GM19324 (cell line): ENCODE results near the gene METTL15.
"Not testable (repeated sequence)": the region's sequence is repeated elsewhere in the genome, so short reads cannot be mapped to it uniquely, and the experiment has no call there.

Source experiments
- ATAC-seq: cut with Tn5 transposase; IDR thresholded peaks from one replicate; pipeline ENCODE4 v1.9.1; 2021; ENCODE audit warnings: mild to moderate bottlenecking, moderate library complexity; ENCODE audit not compliant: unreplicated experiment, low FRiP score

The METTL15 gene, protein sequence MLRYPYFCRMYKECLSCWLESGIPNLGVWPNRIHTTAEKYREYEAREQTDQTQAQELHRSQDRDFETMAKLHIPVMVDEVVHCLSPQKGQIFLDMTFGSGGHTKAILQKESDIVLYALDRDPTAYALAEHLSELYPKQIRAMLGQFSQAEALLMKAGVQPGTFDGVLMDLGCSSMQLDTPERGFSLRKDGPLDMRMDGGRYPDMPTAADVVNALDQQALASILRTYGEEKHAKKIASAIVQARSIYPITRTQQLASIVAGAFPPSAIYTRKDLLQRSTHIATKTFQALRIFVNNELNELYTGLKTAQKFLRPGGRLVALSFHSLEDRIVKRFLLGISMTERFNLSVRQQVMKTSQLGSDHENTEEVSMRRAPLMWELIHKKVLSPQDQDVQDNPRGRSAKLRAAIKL

DNA sequence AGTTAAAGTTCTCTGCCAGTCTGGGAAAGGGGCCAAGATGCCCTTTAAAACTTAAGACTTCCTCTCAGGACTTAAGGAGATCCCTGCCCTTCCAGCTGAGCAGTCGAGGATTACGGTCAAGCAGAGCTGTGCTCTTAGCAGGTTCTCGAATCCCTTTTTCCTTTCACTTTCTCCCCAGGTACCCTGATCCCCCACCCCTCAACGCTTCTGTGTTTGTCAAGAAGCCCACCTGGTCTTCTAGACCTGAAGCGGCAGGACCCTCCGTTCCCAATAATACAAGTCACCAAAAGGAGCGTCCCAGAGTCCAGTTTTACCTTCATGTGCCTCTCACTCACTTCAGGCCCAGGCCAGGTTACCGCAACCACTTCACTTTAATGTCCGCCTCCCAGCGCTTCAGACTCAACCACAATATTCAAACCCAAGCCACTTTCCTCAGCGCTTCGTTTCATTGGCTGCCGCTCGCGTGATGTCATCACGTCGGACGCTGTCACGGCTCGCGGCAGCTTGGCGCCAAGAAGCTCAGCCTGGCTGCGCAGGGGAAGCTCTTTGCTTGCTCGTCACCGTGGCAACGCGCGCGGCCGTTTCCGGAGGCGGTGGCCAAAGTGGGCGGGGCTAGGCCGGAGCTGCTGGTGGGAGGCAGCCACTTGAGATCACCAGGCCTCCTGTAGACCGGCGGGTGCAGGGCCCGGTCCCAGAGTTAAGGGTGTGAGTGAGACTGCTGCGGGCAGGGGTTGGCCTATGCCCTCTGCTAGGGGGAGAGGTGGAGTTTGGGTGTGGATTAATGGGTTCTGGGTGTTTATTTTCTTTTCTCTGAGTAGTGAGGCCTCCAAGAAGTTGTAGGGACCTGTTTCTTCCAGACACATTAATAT, at the start of gene METTL15, which contains the start of gene KIF18A:
Gene METTL15 (plus strand): TSS at position 639 of the 869 bp plus-strand sequence. CDS start 4,947 bp downstream, outside the sequence.
Gene KIF18A (minus strand): TSS at position 407 of the 869 bp plus-strand sequence. CDS start 10,209 bp downstream, outside the sequence.
- peak; percentile 97 for ATAC-seq

DNA sequence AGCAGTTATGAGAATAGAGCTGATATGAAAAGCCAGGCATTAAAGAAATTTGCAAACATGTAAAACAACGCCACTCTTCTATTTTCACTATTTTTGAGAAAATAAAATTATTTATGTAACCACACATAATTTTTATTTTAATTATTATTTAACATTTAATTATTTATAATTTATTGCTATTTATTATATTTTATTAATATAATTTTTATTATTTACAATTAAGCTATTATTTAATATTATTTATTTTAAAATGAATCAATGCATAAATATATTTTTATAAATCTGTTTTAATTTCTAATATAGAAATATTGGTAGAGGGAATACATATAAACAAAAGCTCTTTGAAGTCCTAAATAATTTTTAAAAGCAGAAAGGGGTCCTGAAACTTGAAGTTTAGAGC, 36.9 kb upstream of the METTL15 start:
- ATAC-seq: no peak

DNA sequence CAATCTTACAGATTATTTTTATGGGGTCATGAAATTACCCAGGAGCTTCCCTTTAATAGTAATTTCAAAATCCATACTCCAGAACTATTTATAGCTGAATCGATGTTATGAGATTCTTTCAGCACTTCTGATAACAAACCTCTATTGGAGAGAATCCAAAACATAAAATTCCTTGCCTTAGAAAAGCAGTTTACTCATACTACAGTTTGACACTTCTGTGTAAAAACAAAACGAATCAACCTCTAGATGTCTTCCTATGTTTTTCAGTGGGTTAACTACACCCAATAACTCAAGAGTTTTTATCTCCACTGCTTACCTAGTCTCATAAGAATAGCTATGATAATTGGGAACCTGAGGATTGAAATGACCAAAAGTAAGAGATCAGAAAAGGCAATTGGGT, 35.9 kb upstream of the METTL15 start:
- no peak for ATAC-seq

DNA sequence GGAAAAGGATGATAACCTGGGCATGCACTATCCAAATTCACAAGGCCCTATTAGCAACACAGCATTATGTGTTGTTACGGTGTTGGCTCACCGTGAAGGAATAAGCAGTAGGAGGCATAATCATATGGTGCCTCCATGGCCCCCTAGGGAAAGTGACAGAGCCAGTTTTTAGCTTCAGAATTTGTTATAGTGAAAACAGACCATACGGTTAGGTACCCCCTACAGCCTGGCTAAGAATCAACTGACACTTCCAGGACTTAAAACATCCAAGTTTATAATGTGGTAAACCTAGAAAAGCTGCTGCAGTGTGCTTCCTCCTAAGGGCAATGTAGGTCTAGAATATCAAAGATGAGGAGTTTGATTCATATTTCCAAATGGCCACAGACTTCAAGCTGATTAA, 30.7 kb upstream of the METTL15 start:
- ATAC-seq: no peak

DNA sequence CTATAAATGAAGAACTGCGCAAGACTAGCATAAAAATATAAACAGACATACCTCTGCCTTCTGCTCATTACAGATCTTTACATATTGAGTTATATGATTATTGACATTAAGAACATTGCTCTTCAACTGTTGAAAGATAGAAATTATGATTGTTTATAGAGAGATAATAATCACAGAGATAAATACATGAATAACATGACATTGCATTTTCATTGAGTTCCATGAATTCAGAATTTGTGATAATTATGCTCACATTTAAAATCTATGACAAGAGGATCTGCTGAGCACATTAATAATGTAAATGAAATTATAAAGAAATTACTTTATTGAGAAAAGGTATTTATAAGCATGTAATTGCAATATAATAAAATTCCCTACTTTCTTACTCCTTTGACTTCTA, 25.1 kb upstream of the METTL15 start:
- ATAC-seq: no peak

DNA sequence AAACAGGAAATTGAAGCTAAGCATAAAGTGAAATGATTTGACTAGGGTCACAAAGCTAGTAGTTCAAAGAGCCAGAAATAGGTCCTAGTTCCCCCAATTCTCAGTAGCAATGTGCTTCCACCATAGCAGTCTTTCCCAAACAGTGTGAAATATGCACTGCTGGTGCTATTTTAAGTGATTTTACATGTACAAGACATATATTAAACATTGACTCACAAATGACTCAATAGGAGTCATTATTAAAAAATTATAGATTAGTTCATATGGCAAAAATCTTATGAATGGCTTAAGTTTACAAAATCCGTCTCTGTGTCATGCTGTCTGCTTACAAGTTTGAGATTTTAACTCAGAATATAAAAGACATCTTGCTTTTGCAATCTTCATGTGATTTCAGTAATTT, 21.6 kb upstream of the METTL15 start:
- ATAC-seq: no peak

DNA sequence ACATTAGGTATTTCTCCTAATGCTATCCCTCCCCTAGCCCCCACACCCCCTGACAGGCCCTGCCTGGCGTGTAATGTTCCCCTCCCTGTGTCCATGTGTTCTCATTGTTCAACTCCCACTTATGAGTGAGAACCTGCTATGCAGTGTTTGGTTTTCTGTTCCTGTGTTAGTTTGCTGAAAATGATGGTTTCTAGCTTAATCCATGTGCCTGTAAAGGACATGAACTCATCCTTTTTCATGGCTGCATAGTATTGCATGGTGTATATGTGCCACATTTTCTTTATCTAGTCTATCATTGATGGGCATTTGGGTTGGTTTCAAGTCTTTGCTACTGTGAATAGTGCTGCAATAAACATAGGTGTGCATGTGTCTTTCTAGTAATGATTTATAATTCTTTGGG, 21.0 kb upstream of the METTL15 start:
- not testable (repeated sequence) for ATAC-seq

DNA sequence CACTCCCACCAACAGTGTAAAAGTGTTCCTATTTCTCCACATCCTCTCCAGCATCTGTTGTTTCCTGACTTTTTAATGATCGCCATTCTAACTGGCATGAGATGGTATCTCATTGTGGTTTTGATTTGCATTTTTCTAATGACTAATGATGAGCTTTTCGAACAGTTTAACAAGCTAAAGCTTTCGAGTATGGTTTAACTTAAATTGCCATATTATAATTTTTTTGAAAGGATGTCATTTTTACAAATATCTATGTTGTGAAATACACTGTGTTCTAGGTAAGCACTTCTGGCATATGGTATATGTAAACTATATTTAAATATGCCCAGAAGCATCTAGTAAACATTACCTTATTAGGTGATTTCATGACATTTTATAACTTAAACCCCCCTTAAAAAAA, 20.5 kb upstream of the METTL15 start:
- not testable (repeated sequence) for ATAC-seq

DNA sequence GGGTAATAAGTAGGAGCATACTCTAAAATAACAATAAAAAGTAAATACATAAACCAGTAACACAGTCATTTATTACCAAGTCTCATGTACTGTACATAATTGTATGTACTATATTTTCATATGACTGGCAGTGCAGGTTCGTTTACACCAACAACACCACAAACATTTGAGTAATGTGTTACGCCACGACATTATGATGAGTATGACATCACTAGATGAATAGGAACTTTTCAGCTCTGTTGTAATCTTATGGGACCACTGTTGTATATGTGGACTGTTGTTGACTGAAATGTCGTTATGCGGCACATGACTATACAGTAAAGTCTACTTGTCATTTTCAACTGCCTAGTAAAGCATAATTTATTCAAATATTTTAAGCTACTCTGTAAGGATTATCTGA, 18.8 kb upstream of the METTL15 start:
- ATAC-seq: no peak

DNA sequence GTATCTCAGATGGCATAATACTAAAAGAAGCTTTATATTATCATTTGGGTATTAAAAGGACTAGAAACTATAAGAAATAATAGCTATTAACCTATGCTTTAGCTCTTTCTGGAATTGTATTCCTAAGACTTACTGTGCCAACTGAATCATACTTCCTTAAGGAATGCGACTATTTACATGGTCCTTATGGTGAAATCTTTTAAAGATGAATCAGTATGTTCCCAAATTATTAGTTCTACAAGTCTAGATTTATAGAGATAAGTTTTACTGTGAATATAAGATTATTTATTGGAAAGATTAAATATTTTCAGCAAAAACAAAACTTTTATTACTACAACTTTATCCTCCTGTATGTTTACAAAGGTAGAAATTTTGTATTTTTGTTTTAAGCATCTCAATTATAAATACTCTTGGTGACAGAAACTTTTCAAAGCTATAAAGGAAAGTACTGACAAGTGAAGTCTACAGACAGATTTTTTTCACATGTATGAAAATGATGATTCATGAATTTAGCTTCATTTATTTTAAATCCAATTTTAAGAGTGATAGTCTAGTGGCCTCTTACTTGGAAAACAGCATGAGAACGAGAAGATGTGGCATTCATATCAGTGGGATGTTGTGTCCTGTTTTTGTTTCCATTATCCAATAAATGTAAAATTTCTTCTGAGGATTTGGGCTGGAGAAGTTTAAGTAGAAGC, 18.0 kb upstream of the METTL15 start:
- no peak for ATAC-seq

DNA sequence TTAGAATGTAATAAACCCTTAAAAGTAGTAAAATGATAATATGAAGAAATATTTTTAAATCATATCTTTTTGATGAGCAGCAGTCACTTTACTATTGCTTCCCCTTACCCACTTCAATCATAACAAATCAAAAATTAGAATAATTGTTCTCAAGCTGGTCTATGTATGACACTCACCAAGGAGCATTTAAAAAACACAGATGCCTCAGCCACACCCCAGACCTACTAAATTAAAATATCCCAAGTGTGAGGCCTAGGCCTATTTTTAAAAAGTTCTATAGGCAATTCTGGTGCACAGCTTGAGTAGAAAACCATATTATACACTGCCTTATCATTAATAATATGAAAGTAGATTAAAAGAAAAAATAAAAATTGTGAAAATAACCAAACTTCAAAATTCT, 15.4 kb upstream of the METTL15 start:
- ATAC-seq: no peak

DNA sequence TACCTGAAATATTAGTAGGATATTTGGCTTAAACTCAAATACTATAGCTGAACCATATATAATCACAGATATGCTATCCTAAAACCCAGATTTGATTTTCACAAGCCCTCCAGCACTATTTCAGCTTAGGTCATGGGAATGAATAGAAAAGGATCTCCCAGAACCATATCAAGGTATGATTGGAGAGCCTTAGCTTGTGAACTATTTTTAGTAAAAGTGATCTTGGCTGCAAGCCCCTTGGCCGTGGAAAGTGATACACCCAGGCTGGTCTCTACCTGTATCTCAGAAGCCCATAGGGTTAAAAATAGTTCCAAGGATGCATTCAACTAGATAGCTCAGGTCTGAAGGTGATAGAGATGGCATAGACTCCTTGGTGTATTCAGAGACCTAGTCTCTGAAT, 9.9 kb upstream of the METTL15 start:
- ATAC-seq: no peak

DNA sequence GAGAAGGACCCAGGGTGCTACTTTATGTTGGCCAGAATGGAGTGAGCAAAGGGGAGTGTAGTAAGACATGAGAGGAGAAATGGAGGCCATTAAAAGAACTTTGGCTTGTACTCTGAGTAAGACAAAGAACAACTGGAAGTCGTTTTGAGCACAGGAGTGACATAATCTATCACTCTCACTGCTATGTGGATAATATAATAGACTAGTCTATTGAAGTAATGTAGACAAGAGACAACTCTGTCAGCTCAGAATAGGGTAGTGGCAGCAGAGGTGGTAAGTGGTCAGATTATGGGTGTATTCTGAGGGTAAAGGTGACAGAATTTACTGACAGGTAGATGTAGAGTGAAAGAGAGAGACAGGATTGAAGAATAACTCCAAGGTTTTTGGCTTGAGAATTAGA, 8.5 kb upstream of the METTL15 start:
- ATAC-seq: no peak

DNA sequence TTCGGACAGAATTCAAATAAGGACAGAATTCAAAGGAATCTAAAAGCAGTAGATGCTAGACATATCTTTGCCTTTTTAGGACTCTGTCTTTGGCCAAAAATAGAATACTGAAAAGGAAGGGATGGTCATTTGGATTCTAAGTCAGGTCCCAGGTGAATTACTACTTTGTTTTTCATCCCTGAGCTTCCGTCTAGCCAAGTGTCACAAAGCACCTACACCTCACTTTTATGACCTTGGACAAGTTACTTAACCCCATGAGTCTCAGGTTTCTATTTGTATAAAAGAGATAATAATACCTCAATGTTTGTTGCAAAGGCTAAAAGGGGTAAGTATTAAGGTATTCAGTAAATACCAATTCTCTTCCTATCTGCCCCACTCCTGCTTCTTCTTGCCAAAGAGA, 7.5 kb upstream of the METTL15 start:
- no peak for ATAC-seq

DNA sequence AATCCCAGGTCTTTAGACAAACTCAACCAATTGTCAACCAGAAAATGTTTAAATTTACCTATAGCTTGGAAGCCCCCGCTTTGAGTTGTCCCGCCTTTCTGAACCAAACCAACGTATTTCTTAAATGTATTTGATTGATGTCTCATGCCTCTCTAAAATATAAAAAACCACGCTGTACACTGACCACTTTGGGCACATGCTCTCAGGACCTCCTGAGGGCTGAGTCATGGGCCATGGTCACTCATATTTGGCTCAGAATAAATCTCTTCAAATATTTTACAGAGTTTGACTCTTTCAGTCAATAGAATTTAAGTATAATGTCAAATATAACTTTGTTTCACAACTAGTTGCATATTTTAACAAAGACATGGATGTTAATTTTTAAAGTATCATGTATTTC, 5.9 kb upstream of the METTL15 start:
- not testable (repeated sequence) for ATAC-seq

DNA sequence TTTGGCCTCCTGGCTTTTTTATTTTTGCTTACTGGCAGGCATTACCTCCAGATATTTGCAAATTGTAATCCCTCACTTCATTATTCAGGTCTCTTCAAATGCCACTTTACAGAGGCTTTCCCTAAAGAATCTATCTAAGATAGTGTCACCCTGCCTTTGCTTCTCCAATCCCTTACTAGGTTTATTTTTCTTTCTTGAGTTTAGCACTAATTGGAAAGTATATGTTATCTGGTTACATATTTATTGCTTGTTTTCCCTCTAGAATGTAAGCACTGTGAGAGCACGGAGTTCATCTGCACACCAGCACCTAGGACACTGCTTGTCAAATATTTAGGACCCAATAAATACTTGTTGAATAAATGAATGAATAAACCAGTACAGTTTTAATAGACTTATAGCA, 3.8 kb upstream of the METTL15 start:
- ATAC-seq: no peak

DNA sequence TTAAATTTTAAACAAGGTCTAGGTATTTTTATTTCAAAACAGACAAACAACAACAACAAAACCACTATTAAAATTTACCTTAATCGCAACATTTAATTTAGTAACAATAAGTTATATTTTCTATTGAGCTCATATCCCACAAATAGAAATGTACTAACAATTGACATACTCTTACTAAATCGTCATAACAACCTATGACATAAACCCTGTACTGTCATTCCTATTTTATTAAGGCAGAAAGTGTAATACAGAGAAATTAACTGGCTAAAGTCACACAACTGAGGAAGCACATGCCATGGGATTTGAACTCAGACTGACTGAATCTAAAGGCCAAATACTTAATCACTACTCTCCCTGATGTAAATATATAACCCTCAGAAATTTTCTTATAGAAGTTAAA, 3.2 kb upstream of the METTL15 start:
- ATAC-seq: no peak

DNA sequence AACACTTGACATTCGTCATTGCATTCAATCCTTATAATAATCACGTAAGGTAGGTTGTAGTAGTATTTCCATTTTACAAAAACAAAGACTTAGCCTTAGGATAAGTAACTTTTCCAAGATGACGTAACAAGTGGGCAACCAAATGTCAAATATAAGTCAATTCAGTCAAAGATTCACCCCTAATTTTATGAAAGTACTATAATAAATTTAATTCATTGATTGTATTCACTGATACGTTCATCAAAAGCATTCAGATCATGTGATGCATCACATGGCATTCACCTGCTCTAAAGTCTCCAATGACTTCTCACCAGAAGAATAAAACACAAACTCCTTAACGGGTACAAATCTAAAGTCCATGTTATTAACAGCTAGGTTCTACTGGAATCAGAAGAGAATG, 2.3 kb upstream of the METTL15 start:
- no peak for ATAC-seq

DNA sequence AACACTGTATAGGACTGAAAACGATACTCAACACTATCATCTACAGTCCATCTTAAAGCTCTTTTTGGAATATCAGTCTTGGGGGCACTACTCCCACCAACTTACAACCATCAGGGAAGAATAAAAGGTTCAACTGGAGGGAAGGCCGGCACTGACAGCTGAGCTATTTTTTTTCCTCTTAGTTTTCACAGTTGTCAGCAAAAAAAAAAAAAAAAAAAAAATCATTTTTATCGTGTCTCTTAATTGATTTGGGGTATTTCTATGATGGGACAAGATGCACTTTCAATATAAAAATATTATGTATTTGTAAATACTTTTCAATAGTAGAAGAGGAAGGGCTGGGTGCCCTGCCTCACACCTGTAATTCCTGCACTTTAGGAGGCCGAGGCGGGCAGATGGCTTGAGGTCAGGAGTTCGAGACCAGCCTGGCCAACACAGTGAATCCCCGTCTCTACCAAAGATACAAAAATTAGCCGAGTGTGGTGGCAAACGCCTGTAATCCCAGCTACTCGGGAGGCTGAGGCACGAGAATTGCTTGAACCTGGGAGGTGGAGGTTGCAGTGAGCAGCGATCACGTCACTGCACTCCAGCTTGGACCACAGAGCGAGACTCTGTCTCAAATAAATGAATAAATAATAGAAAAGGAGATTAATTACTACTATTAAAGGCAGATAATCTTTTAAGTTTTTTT, 1.7 kb upstream of the METTL15 start:
- ATAC-seq: no peak

DNA sequence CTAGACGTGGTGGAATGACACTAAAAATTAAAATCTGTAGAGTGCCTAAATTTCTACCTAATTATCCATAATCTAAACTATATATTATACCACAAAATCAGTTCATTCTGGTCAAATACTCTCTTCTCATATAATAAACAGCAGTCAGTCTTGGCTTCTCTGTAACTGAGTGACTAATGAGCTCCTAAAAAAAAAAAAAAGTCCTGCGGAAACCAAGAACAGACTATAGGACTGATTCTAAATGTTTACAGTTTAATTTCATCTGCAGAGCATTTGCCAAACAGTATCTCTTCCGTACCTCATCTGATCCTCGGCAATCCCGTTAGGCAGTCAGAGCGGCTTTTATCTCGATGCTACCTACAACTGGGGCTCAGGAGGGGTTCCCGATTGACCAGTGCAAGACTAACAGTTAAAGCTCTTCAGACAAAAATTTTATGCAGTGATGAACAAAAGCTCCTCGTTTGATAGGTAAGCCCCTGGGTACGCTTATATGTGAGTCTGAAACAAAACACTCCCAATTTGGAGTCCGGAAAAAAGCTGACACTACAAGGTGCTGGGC, 918 bp upstream of the METTL15 start:
- ATAC-seq: no peak
